HL-60 (cell line): ENCODE measurements around the gene AICDA.

Experiments used
- DNase-seq, 2 experiments: peaks; one replicate each; pipeline ENCODE4 v3.0.0-alpha.2; 2010 to 2020; ENCODE audit warnings: low read depth in 1 of 2, low spot score in 1 of 2
- H3K27ac ChIP-seq: fragments of 250-450 bp; sonication (Bioruptor Pico); replicated peaks from 2 replicates; pipeline ENCODE4 v1.5.1; 2020; ENCODE audit warnings: mild to moderate bottlenecking, moderate library complexity
- H3K27me3 ChIP-seq: fragments of 250-450 bp; sonication (Bioruptor Pico); 2 replicates; pipeline ENCODE4 v1.5.1; 2021; ENCODE audit warnings: mild to moderate bottlenecking, moderate library complexity; ENCODE audit not compliant: insufficient read depth, poor library complexity, severe bottlenecking
- H3K4me3 ChIP-seq: replicated peaks from 2 replicates; pipeline ENCODE4 v1.5.1; 2011; ENCODE audit warnings: mild to moderate bottlenecking, control low read depth, low read length; ENCODE audit not compliant: insufficient read depth
- CTCF ChIP-seq: IDR thresholded peaks from one replicate; pipeline ENCODE4 v1.5.1; 2011; ENCODE audit warnings: low read length, control low read depth, inconsistent platforms; ENCODE audit not compliant: insufficient read depth
- GABPA ChIP-seq: IDR thresholded peaks from 2 replicates; pipeline ENCODE4 v1.6.1; 2012; ENCODE audit warnings: low read depth
- POLR2AphosphoS5 ChIP-seq: IDR thresholded peaks from 2 replicates; pipeline ENCODE4 v1.6.1; 2012; ENCODE audit warnings: low read depth
- REST ChIP-seq: IDR thresholded peaks from 2 replicates; pipeline ENCODE4 v1.6.1; 2012; ENCODE audit warnings: low read depth; ENCODE audit not compliant: insufficient replicate concordance
- SPI1 ChIP-seq: IDR thresholded peaks from 2 replicates; pipeline ENCODE4 v1.6.1; 2012; ENCODE audit warnings: low read depth, mild to moderate bottlenecking, borderline replicate concordance

Gene AICDA

GRCh38 chr12:8581098-8581784 lies 31.4 kb downstream of the AICDA start:
- Histone ChIP-seq H3K27ac (no peak overlapping the region), H3K27me3 (peaks cover 4% of the 10 kb centered on the region), H3K4me3 (no peak overlapping the region)
- DNase-seq = no peak
- TF ChIP-seq SPI1 = no peak
- TF ChIP-seq GABPA = no peak
- no peak for TF ChIP-seq REST
- TF ChIP-seq CTCF = no peak
- no peak for TF ChIP-seq POLR2AphosphoS5

- TF ChIP-seq REST = no peak
- no peak for TF ChIP-seq CTCF
- no peak for TF ChIP-seq SPI1
- TF ChIP-seq GABPA = no peak
- no peak for TF ChIP-seq POLR2AphosphoS5
- H3K27ac ChIP-seq = no peak overlapping the region
- H3K27me3 ChIP-seq = peaks cover 4% of the 10 kb centered on the region
- H3K4me3 ChIP-seq = no peak overlapping the region
- no peak for DNase-seq
Observed at GRCh38 chr12:8577879-8578278, 34.8 kb downstream of the AICDA start.

- no peaks in the 10 kb centered on the region for H3K27me3 ChIP-seq
- peak in 1 of 2 experiments; percentile 6 for DNase-seq
- TF ChIP-seq POLR2AphosphoS5 = no peak
- no peak for TF ChIP-seq SPI1
- TF ChIP-seq CTCF = no peak
- TF ChIP-seq GABPA = no peak
- TF ChIP-seq REST = no peak
- no peak overlapping the region for H3K27ac ChIP-seq
- no peak overlapping the region for H3K4me3 ChIP-seq
Observed at GRCh38 chr12:8572507-8572906, 40.2 kb downstream of the AICDA start.
